GM18517 (cell line): Measurements from ENCODE around the gene LRIG2.
A peak's percentile ranks its signal among the peaks of the same experiment; 100 is the strongest.
"Not testable (repeated sequence)": the region's sequence is repeated elsewhere in the genome, so short reads cannot be mapped to it uniquely, and the experiment has no call there.

Experiments used
- ATAC-seq: cut with Tn5 transposase; IDR thresholded peaks from one replicate; pipeline ENCODE4 v1.9.1; 2021; ENCODE audit warnings: mild to moderate bottlenecking, moderate library complexity; ENCODE audit not compliant: unreplicated experiment

LRIG2 gene

DNA sequence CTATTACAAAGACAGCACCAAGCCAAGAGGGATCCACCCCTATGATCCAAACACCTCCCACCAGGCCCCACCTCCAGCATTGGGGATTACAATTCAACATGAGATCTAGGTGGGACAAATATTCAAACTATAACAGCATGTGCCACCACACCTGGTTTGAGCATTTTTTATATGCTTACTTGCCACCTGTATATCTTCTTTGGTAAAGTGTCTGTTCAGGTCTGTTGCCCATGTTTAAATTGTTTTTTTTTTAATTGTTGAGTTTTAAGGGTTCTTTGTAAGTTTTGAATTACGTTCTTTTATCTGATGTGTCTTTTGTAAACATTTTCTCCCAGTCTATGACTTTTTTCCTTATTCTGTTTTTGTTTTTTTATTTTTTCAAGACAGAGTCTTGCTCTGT, 83.4 kb downstream of the LRIG2 start:
- no peak for ATAC-seq

DNA sequence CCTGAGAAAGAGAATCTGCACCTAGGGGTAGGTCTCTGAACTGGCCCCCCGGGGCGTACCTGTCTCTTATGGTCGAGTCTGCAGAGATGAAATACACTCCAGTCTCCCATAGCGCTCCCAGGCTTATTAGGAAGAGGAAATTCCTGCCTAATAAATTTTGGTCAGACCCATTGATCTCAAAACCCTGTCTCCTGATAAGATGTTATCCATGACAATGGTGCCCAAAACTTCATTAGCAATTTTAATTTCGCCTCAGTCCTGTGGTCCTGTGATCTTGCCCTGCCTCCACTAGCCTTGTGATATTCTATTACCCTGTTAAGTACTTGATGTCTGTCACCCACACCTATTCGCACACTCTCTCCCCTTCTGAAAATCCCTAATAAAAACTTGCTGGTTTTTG, 85.7 kb downstream of the LRIG2 start:
- ATAC-seq, result not testable (repeated sequence)

DNA sequence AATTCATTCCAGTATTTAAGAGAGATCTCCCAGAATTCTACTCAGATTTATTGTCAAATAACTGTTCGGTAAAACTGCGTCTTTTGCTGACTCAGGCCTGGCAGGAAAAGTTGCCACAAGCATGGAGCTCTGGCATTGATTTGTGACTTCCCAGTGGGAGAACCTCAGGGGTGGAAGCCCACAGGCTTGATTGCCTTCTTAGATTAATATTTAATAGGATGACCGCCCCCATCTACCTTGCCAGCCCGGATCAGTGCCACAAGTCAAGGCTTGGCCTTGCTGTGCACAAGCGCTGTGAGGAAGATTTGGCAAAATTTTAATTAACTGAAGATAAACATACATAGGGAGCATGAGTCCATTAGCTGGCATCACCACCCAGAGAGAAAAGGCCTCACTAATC, 93.5 kb downstream of the LRIG2 start:
- ATAC-seq, result no peak

DNA sequence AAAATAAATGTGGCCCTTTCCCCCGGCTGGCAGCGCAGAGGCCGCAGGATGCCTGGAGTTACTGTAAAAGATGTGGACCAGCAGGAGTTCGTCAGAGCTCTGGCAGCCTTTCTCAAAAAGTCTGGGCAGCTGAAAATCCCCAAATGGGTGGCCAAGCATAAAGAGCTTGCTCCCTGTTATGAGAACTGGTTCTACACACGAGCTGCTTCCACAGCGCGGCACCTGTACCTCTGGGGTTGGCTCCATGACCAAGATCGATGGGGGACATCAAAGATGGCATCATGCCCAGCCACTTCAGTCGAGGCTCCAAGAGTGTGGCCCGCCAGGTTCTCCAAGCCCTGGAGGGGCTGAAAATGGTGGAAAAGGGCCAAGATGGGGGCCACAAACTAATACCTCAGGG, 95.9 kb downstream of the LRIG2 start:
- ATAC-seq, result no peak

DNA sequence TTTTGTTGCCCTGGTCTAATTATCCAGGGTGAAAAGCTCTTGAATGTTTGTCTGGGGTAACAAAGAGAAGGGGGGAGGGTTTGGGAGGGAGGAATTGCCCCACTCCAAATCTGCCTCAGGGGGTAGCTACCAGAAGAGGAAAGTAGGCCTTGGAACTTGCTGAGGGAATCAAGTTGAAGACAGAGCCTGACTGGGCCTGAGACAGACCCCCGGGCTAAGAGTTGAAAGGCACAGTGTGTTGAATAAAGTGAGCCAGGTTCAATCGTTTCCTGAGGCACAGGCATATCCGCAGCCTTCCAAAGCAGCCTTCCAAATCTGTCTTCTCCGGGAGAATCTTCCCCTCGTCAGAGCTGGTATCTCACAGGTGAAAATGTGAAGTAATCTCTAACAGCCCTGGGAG, 96.6 kb downstream of the LRIG2 start:
- ATAC-seq, result no peak

DNA sequence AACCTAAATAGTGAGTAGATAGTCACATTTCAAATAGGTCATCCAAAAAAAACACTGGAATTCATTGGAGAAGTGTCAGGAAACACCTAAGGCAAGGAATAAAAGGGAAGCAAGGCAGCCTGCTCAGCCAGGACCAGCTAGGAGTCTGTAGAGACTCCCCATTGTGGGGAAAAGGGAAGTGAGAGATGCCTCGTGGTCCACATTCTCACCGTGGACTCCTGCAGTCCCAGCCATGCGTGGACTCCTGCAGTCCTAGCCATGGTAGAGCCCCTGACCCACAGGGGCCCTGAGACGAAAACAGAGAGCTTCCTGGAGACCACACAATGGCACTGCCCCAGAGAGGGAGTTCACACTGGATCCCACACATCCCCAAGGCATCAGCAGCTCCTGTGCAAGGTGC, 97.5 kb downstream of the LRIG2 start:
- ATAC-seq, result no peak

DNA sequence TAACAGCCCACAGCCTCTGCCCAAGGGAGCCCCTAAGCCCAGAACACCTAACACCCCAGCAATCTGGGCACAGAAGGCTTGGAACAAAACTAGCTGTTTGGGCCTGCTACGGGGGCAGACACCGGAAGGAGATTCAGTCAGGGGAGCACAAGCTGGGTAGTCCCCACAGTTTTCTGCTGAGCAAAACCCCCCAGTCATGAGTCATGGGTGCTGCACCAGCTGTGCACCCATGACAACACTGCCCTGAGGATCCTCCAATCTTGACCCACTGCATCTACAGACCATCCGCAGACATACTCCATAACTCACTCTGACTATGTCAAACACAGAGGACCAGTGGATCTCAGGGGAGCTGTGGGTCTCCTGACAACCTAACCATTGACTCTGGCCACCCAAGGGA, 105.1 kb downstream of the LRIG2 start:
- peak; percentile 60 for ATAC-seq

DNA sequence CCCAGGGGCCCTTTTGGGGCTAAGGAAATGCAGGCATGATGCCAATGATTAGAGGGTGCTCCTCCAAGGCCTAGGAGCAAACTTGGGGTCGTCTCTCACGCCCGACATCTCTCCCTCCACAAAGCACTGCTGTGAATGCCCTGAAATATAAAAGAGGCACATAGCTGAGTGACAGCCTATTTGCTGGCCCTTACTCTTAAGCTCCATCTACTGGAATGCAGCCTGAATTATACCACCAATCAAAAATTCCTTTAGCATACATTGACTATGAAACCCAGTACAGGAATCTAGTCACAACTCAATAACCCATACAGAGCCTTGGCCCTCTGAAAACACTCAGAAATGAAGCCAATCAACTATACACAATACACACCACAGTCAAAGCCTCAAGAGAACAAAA, 105.5 kb downstream of the LRIG2 start:
- ATAC-seq, result peak; percentile 46
